ENCODE measurements around the gene GPR162. TPM values are rescaled to one million over a fixed set of nuclear protein-coding genes. Genes with fewer than 3 reads are reported as not detected.
A peak's percentile ranks its signal among the peaks of the same experiment; 100 is the strongest.

GPR162 gene
- total and polyA plus RNA-seq, 7 donors: 0.50 to 2.8 (median 1.0) TPM

DNA sequence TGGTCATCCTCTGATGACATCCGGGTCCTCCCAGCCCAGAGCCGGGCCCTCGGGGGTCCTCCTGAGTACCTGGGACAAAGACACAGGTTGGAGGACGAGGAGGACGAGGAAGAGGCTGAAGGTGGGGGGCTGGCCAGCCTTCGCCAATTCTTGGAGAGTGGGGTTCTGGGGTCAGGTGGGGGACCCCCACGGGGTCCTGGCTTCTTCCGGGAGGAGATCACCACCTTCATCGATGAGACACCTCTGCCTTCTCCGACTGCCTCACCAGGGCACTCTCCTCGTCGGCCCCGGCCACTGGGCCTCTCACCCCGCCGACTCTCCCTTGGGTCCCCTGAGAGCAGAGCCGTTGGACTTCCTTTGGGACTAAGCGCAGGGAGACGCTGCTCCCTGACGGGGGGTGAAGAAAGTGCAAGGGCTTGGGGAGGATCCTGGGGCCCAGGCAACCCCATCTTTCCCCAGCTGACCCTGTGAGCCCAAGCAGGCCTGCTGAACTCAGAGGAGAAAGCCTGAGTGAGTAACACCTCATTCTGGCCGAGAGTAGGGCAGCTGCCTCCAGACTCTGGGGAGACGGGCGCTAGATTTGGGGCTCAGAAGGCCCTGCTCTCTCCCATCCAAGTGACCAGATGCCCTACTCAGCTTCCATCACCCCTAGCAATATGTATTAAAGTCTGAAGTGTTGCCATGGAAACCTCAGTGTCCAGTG lies 5.3 kb downstream of the GPR162 start:
- no peak overlapping the region for H3K27ac ChIP-seq
- peaks cover 0 to 69% (median 13%) of the 10 kb centered on the region in 3 donors for H3K27me3 ChIP-seq (ENCODE audit: insufficient read depth in 3 of 3, low read length in 2 of 3)
- 71 to 77% (median 74%) methylated on average over 22 of the region's 22 CpGs for WGBS, 3 donors
- no peak overlapping the region for H3K4me3 ChIP-seq
- intact Hi-C loops (cut with DNase I): loop anchor here (2.0 to 10.0 kb wide), 4 partner anchors 72 to 210 kb away; partner anchors contain the start of gene MLF2 (in 2 of the 2)
- H3K36me3 ChIP-seq (ENCODE audit: insufficient read depth in 1 of 2, low read depth in 1 of 2): no peaks in the 10 kb centered on the region
- peaks cover 3% of the 10 kb centered on the region for H3K4me1 ChIP-seq
- ATAC-seq: no peak
- no peaks in the 10 kb centered on the region for H3K9me3 ChIP-seq
- no peak for TF ChIP-seq CTCF (IDR thresholded peaks at IDR 0.05)
- DNase-seq: no peak

GRCh38 chr12:6827437-6827911 lies 5.9 kb downstream of the GPR162 start:
- Histone ChIP-seq H3K4me1 (peaks cover 3% of the 10 kb centered on the region), H3K4me3 (no peak overlapping the region), H3K36me3 (ENCODE audit: insufficient read depth in 1 of 2, low read depth in 1 of 2) (no peaks in the 10 kb centered on the region), H3K27ac (no peak overlapping the region), H3K27me3 (ENCODE audit: insufficient read depth in 3 of 3, low read length in 2 of 3) (peaks cover 0 to 63% (median 10%) of the 10 kb centered on the region in 3 donors), H3K9me3 (no peaks in the 10 kb centered on the region)
- intact Hi-C loops (cut with DNase I): loop anchor here (2.0 to 10.0 kb wide), 4 partner anchors 73 to 210 kb away; partner anchors contain the start of gene MLF2 (in 2 of the 2)
- ATAC-seq: peak; percentile 39 to 54 (median 42)
- TF ChIP-seq CTCF (IDR thresholded peaks at IDR 0.05): no peak
- peak; percentile 85 to 87 for DNase-seq
- 11 to 18% (median 14%) methylated on average over 8 of the region's 8 CpGs for WGBS, 3 donors

DNA sequence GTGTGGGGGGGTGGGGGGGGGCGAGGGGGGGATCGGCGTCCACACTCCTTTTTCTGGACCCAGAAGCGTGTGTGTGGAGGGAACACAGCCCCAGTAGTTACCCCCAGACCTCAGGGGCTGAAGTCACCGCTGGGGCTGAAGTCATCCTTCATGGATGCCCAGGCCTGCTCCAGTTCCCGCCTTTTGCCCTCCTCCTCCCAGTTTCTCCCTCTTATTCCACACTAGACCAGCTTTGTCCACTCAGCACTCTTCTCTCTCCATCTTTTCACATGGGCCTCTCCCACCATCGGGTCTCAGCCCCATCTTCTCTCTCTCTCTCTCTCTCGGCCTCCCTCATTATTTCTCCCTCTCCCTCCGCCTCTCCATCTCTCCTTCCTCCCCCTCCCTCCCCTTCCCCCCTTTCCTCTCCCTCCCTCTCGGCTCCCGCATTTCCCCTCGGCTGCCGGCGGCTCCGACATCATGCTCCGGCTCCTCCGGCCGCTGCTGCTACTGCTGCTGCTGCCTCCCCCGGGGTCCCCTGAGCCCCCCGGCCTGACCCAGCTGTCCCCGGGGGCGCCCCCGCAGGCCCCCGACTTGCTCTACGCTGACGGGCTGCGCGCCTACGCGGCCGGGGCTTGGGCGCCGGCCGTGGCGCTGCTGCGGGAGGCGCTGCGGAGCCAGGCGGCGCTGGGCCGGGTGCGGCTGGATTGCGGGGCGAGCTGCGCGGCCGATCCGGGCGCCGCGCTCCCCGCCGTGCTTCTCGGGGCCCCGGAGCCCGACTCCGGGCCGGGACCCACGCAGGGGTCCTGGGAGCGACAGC lies 6.6 kb downstream of the GPR162 start, which contains the start of gene P3H3:
TSS of gene P3H3 (plus strand) at position 426 of the 799 bp plus-strand sequence. CDS start at position 460, 34 bp downstream.
- Histone ChIP-seq H3K4me3 (peak within 1 kb of the TSS; percentile 76), H3K36me3 (ENCODE audit: insufficient read depth in 1 of 2, low read depth in 1 of 2) (no peaks in the 10 kb centered on the region), H3K9me3 (no peaks in the 10 kb centered on the region), H3K27me3 (ENCODE audit: insufficient read depth in 3 of 3, low read length in 2 of 3) (peaks cover 0 to 57% (median 6%) of the 10 kb centered on the region in 3 donors), H3K4me1 (peaks cover 3% of the 10 kb centered on the region), H3K27ac (no peak within 1 kb of the TSS)
- ATAC-seq (peak in 3 of 4 donors; percentile 17 to 31 (median 25)), DNase-seq (peak in 1 of 2 donors; percentile 39)
- no peak for TF ChIP-seq CTCF (IDR thresholded peaks at IDR 0.05)
- intact Hi-C loops (cut with DNase I): loop anchor here (2.0 to 10.0 kb wide), 4 partner anchors 73 to 211 kb away; partner anchors contain the start of gene MLF2 (in 2 of the 2)
- WGBS, 3 donors: 1 to 2% (median 1%) methylated on average over 39 to 60 of the region's 60 CpGs

DNA sequence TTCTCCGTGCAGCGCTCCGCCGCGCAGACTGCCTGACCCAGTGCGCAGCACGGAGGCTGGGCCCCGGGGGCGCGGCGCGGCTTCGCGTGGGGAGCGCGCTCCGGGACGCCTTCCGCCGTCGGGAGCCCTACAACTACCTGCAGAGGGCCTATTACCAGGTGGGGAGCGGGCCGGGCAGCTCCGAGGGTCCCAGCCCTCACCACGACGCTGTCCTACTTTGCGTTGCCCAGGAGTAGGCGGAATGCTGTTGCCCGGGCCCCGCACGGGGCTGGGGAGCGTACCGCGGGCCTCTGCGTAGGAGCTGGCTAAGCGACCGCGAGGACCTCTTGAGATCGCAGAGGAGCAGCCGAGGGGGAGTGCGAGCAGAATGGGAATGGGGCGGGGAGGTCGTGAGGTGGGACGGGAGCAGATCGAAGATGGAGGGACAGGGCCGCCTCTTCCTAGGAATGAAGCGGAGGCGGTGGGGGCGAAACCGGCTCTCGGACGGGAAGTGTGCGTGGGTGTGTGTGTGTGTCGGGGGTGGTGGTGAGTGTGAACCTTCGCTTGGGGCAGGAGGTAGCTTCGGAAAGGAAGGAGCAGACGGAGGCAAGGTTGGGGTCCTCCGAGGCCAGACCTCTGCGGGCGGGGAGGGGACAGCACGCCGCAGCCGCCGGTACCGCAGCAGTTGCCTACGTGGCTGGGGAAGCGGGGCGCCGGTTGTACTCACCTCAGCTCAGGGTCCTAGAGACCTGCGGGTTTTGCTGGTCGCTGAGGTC lies 7.3 kb downstream of the GPR162 start:
- Histone ChIP-seq H3K36me3 (ENCODE audit: insufficient read depth in 1 of 2, low read depth in 1 of 2) (peaks cover 0 to 2% of the 10 kb centered on the region in 2 donors), H3K27ac (no peak overlapping the region), H3K4me3 (peak overlapping the region; percentile 76), H3K4me1 (peaks cover 3% of the 10 kb centered on the region), H3K27me3 (ENCODE audit: insufficient read depth in 3 of 3, low read length in 2 of 3) (peaks cover 0 to 49% (median 6%) of the 10 kb centered on the region in 3 donors), H3K9me3 (no peaks in the 10 kb centered on the region)
- intact Hi-C loops (cut with DNase I): loop anchor here (5.0 to 10.0 kb wide), 3 partner anchors 74 to 212 kb away; partner anchors contain the start of gene MLF2 (in 2 of the 2)
- WGBS, 3 donors: 1 to 5% (median 2%) methylated on average over 58 to 71 of the region's 71 CpGs
- ATAC-seq (peak in 3 of 4 donors; percentile 11 to 23 (median 13)), DNase-seq (peak in 1 of 2 donors; percentile 45)
- no peak for TF ChIP-seq CTCF (IDR thresholded peaks at IDR 0.05)

All from psoas muscle (tissue), 8 donors.